MCF 10A (cell line): ENCODE results near the gene MAP3K9. TPM values are rescaled to one million over a fixed set of nuclear protein-coding genes. Genes with fewer than 3 reads are reported as not detected.

ENCODE experiments used
- BruUV-seq: library from RNA; stranded (reverse); fragments of 400-500 nt; replicated peaks from 2 replicates; lab custom pipeline; 2021; lab: Mats Ljungman, UMichigan
- CTCF ChIA-PET: fragments of 300-600 bp; sonication (Branson Sonifier 250); formaldehyde crosslinking; extraction: SDS; loops from one replicate; lab custom pipeline; 2021; ENCODE audit warnings: antibody characterized with exemption, inconsistent platforms; lab: Yijun Ruan, JAX
- POLR2A ChIA-PET: fragments of 300-600, 350-650 bp; sonication (Branson Sonifier 250); formaldehyde crosslinking; extraction: SDS; loops from one replicate; lab custom pipeline; 2020; ENCODE audit warnings: antibody characterized with exemption, inconsistent platforms; lab: Yijun Ruan, JAX
- DNase-seq: peaks from one replicate; pipeline ENCODE4 v3.0.0-alpha.2; 2018; ENCODE audit not compliant: unreplicated experiment
- H3K27ac Mint-ChIP-seq: one replicate; pipeline ENCODE4 v1.8.0; 2022; ENCODE audit warnings: mild to moderate bottlenecking, low read depth, mixed read lengths; ENCODE audit not compliant: unreplicated experiment
- H3K27me3 Mint-ChIP-seq: one replicate; pipeline ENCODE4 v1.8.0; 2022; ENCODE audit warnings: mixed read lengths; ENCODE audit not compliant: insufficient read depth, unreplicated experiment
- H3K36me3 Mint-ChIP-seq: one replicate; pipeline ENCODE4 v1.8.0; 2022; ENCODE audit warnings: mild to moderate bottlenecking, moderate library complexity, mixed read lengths; ENCODE audit not compliant: insufficient read depth, unreplicated experiment
- H3K4me1 Mint-ChIP-seq: one replicate; pipeline ENCODE4 v1.8.0; 2022; ENCODE audit warnings: mixed read lengths; ENCODE audit not compliant: insufficient read depth, unreplicated experiment
- H3K4me3 Mint-ChIP-seq: one replicate; pipeline ENCODE4 v1.8.0; 2022; ENCODE audit warnings: mild to moderate bottlenecking, moderate library complexity, mixed read lengths; ENCODE audit not compliant: unreplicated experiment
- H3K9me3 Mint-ChIP-seq: one replicate; pipeline ENCODE4 v1.8.0; 2022; ENCODE audit warnings: mixed read lengths; ENCODE audit not compliant: unreplicated experiment
- intact Hi-C: fragments of 100-400 bp; cut with micrococcal nuclease; formaldehyde crosslinking; loops from 2 replicates; pipeline ENCODE4 v1.14.1; 2022
- total RNA-seq: library from RNA; stranded (reverse); gene quantifications from 2 replicates; pipeline ENCODE4 v1.2.3, GENCODE V29; 2022
- TF ChIP-seq, protein P1 (sequence below): fragments of 200-600 bp; IDR thresholded peaks from one replicate; pipeline ENCODE4 v1.8.0; 2022; ENCODE audit warnings: antibody characterized with exemption, mild to moderate bottlenecking; ENCODE audit not compliant: unreplicated experiment

MAP3K9 gene
- total RNA-seq, 1 experiment from 2014 or later = 18.6 TPM

DNA sequence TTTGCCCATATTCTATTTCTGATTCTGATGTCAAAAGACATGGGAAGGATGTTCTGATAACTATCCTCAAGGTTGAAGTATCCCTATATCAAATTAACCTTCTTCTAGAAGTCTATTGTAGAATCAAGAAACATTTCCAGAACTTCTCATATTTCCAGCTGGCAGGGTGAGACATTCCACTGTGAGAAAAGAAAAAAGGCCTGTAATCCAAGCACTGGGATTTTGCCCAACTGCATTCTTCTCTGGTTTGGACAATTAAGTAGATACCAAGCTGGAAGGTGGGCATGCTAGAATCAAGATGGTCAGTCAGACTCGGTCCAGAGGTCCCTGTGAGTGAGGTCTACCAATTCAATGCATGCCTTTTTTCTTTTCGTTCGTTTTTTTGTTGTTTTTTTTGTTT lies 60.9 kb downstream of the MAP3K9 start:
- CTCF ChIA-PET = no interaction called here
- TF ChIP-seq, protein P1, sequence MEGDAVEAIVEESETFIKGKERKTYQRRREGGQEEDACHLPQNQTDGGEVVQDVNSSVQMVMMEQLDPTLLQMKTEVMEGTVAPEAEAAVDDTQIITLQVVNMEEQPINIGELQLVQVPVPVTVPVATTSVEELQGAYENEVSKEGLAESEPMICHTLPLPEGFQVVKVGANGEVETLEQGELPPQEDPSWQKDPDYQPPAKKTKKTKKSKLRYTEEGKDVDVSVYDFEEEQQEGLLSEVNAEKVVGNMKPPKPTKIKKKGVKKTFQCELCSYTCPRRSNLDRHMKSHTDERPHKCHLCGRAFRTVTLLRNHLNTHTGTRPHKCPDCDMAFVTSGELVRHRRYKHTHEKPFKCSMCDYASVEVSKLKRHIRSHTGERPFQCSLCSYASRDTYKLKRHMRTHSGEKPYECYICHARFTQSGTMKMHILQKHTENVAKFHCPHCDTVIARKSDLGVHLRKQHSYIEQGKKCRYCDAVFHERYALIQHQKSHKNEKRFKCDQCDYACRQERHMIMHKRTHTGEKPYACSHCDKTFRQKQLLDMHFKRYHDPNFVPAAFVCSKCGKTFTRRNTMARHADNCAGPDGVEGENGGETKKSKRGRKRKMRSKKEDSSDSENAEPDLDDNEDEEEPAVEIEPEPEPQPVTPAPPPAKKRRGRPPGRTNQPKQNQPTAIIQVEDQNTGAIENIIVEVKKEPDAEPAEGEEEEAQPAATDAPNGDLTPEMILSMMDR = no peak
- Mint-ChIP-seq H3K4me3 (no peak overlapping the region), H3K9me3 (no peaks in the 10 kb centered on the region), H3K36me3 (peaks cover 47% of the 10 kb centered on the region), H3K27ac (peak overlapping the region; percentile 16), H3K4me1 (no peaks in the 10 kb centered on the region), H3K27me3 (no peaks in the 10 kb centered on the region)
- intact Hi-C loops = no loop called here
- POLR2A ChIA-PET = no interaction called here
- no TSS peak for BruUV-seq
- DNase-seq = no peak

DNA sequence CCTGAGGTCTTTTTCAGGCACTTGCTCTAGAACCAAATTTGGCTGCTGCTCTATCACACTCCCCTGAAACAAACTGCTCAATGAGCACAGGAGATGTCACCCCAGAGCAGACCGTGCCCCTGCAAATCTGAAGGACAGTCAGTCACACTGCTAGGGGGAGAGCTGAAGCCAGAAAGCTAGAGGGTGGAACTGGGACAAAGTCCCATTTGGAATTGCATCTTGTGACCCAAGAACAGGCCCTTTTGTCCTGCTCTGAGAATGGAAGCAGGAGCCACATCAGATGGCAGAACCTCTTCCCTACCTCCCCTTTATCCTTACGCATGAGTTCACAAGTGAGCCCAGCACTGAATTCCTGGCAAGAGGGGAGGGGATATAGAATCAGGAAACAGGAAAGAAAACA lies 64.7 kb downstream of the MAP3K9 start:
- no peak for DNase-seq
- ChIA-PET CTCF (interaction anchor here (0.8 to 1.4 kb wide), 2 partner anchors 72 to 1242 kb away, joined by 3 to 4 read pairs; no protein-coding TSS in a partner anchor), POLR2A (interaction anchor here (1.8 kb wide), 1 partner anchor 64 kb away, joined by 8 read pairs; the partner anchor contains the start of gene MAP3K9)
- BruUV-seq = no TSS peak
- Mint-ChIP-seq H3K36me3 (peaks cover 59% of the 10 kb centered on the region), H3K4me3 (no peak overlapping the region), H3K4me1 (no peaks in the 10 kb centered on the region), H3K9me3 (no peaks in the 10 kb centered on the region), H3K27ac (no peak overlapping the region), H3K27me3 (no peaks in the 10 kb centered on the region)
- TF ChIP-seq, protein P1 = no peak
- intact Hi-C loops = no loop called here

DNA sequence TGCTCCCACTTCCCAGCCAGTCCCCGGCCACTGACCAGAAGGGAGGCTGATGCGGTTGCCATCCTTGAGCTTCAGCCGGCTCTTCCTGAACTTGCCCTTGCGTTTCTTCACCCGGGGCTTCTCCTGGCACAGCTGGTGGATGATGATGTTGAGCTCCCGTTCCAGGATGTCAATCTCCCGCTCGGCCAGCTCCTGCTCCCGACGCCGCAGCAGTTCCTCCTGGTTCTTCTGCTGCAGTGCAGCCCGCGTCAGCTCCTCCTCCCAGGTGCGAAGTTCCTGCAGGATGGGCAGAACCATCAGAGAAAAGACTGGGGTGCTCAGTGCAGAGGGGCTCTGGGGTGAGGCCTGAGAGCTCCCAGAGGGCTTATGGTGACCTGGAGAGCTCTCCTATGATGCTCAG lies 67.0 kb downstream of the MAP3K9 start:
- TF ChIP-seq, protein P1 = no peak
- H3K36me3 Mint-ChIP-seq = peaks cover 60% of the 10 kb centered on the region
- H3K4me1 Mint-ChIP-seq = no peaks in the 10 kb centered on the region
- intact Hi-C loops = no loop called here
- no TSS peak for BruUV-seq
- no peak for DNase-seq
- ChIA-PET POLR2A (interaction anchor here (0.6 to 1.2 kb wide), 3 partner anchors 13 to 40 kb away, joined by 4 to 5 read pairs (median 5); no protein-coding TSS in a partner anchor), CTCF (interaction anchor here (1.2 kb wide), 1 partner anchor 29 kb away, joined by 3 read pairs; no protein-coding TSS in a partner anchor)
- H3K4me3 Mint-ChIP-seq = no peak overlapping the region
- no peaks in the 10 kb centered on the region for H3K27me3 Mint-ChIP-seq
- no peaks in the 10 kb centered on the region for H3K9me3 Mint-ChIP-seq
- no peak overlapping the region for H3K27ac Mint-ChIP-seq

DNA sequence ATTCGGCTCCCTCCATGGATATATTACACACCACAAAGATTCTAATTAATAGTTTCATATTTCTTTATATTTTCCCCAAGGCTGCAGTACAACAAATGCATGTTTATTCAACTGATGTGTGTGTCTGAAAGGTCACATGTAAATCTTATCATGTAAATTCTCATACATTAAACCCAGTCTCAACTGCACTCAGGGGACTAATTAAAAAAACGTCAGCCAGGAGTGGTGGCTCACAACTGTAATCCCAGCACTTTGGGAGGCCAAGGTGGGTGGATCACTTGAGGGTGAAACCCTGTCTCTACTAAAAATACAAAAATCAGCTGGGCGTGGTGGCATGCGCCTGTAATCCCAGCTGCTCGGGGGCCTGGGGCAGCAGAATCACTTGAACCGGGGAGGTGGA lies 67.8 kb downstream of the MAP3K9 start:
- intact Hi-C loops = no loop called here
- TF ChIP-seq, protein P1 = no peak
- Mint-ChIP-seq H3K36me3 (peaks cover 68% of the 10 kb centered on the region), H3K27me3 (no peaks in the 10 kb centered on the region), H3K4me3 (no peak overlapping the region), H3K27ac (no peak overlapping the region), H3K4me1 (no peaks in the 10 kb centered on the region), H3K9me3 (no peaks in the 10 kb centered on the region)
- CTCF ChIA-PET = interaction anchor here (1.2 kb wide), 1 partner anchor 28 kb away, joined by 3 read pairs; no protein-coding TSS in a partner anchor
- no TSS peak for BruUV-seq
- POLR2A ChIA-PET = interaction anchor here (1.2 kb wide), 1 partner anchor 27 kb away, joined by 5 read pairs; no protein-coding TSS in a partner anchor
- DNase-seq = no peak
